H9 (cell line): ENCODE results near the gene SLC25A34. TPM values are rescaled to one million over a fixed set of nuclear protein-coding genes. Genes with fewer than 3 reads are reported as not detected.

ENCODE experiments used
- DNase-seq: peaks from one replicate; pipeline ENCODE4 v3.0.0-alpha.2; 2017
- H2AFZ ChIP-seq: one replicate; pipeline ENCODE4 v1.6.1; 2013; ENCODE audit warnings: mild to moderate bottlenecking, low read length, control low read depth, moderate library complexity
- H2AK5ac ChIP-seq: 2 replicates; pipeline ENCODE4 v1.6.1; 2013; ENCODE audit warnings: low read length, control low read depth, mixed read lengths; ENCODE audit not compliant: insufficient read length
- H2BK120ac ChIP-seq: one replicate; pipeline ENCODE4 v1.6.1; 2013; ENCODE audit warnings: low read depth, mild to moderate bottlenecking, low read length, control low read depth, inconsistent platforms; ENCODE audit not compliant: poor library complexity, severe bottlenecking
- H2BK12ac ChIP-seq: 2 replicates; pipeline ENCODE4 v1.6.1; 2013; ENCODE audit warnings: low read length, control low read depth, mixed read lengths, low read depth; ENCODE audit not compliant: insufficient read length
- H2BK15ac ChIP-seq: 2 replicates; pipeline ENCODE4 v1.6.1; 2013; ENCODE audit warnings: low read depth, low read length, control low read depth
- H2BK20ac ChIP-seq: one replicate; pipeline ENCODE4 v1.6.1; 2013; ENCODE audit warnings: low read depth, mild to moderate bottlenecking, low read length, control low read depth, inconsistent platforms; ENCODE audit not compliant: poor library complexity, severe bottlenecking
- H2BK5ac ChIP-seq: 2 replicates; pipeline ENCODE4 v1.6.1; 2013; ENCODE audit warnings: low read length, control low read depth, mixed read lengths; ENCODE audit not compliant: insufficient read length
- H3K14ac ChIP-seq: 2 replicates; pipeline ENCODE4 v1.6.1; 2013; ENCODE audit warnings: low read length, control low read depth; ENCODE audit not compliant: insufficient read depth
- H3K18ac ChIP-seq: 2 replicates; pipeline ENCODE4 v1.6.1; 2013; ENCODE audit warnings: low read depth, mild to moderate bottlenecking, mixed read lengths, low read length, control low read depth; ENCODE audit not compliant: insufficient read length
- H3K23ac ChIP-seq: 2 replicates; pipeline ENCODE4 v1.6.1; 2013; ENCODE audit warnings: low read length, control low read depth, mixed read lengths, low read depth; ENCODE audit not compliant: insufficient read length
- H3K23me2 ChIP-seq: 2 replicates; pipeline ENCODE4 v1.6.1; 2013; ENCODE audit warnings: low read depth, mild to moderate bottlenecking, mixed read lengths, low read length, control low read depth; ENCODE audit not compliant: insufficient read length, poor library complexity, severe bottlenecking
- H3K27ac ChIP-seq: 2 replicates; pipeline ENCODE4 v1.5.1; 2013; ENCODE audit warnings: low read length, control low read depth, mixed read lengths, low read depth; ENCODE audit not compliant: insufficient read length
- H3K27me3 ChIP-seq: 2 replicates; pipeline ENCODE4 v1.6.1; 2013; ENCODE audit warnings: low read length, control low read depth, inconsistent platforms; ENCODE audit not compliant: insufficient read depth
- H3K4ac ChIP-seq: 2 replicates; pipeline ENCODE4 v1.6.1; 2013; ENCODE audit warnings: low read depth, mild to moderate bottlenecking, control low read depth, inconsistent platforms, low read length, moderate library complexity
- H3K4me1 ChIP-seq: 2 replicates; pipeline ENCODE4 v1.6.1; 2013; ENCODE audit warnings: low read length, control low read depth, inconsistent platforms; ENCODE audit not compliant: insufficient read depth
- H3K4me2 ChIP-seq: 2 replicates; pipeline ENCODE4 v1.6.1; 2013; ENCODE audit warnings: low read length, control low read depth, mixed read lengths; ENCODE audit not compliant: insufficient read length, insufficient read depth
- H3K56ac ChIP-seq: 2 replicates; pipeline ENCODE4 v1.6.1; 2013; ENCODE audit warnings: low read depth, mild to moderate bottlenecking, mixed read lengths, low read length, control low read depth; ENCODE audit not compliant: insufficient read length
- H3K79me1 ChIP-seq: 2 replicates; pipeline ENCODE4 v1.6.1; 2013; ENCODE audit warnings: low read depth, mild to moderate bottlenecking, moderate library complexity, low read length, control low read depth, inconsistent platforms; ENCODE audit not compliant: insufficient read depth, poor library complexity, severe bottlenecking
- H3K79me2 ChIP-seq: 2 replicates; pipeline ENCODE4 v1.6.1; 2013; ENCODE audit warnings: low read length, control low read depth, inconsistent platforms; ENCODE audit not compliant: insufficient read depth
- H3K9ac ChIP-seq: 2 replicates; pipeline ENCODE4 v1.6.1; 2013; ENCODE audit warnings: low read length, control low read depth, mixed read lengths; ENCODE audit not compliant: insufficient read length; ENCODE audit errors: extremely low read depth
- H3K9me3 ChIP-seq: one replicate; pipeline ENCODE4 v1.6.1; 2013; ENCODE audit warnings: low read depth, low read length, inconsistent platforms; ENCODE audit not compliant: control insufficient read depth
- H3T11ph ChIP-seq: one replicate; pipeline ENCODE4 v1.6.1; 2013; ENCODE audit warnings: mild to moderate bottlenecking, low read length, control low read depth, inconsistent platforms
- H4K20me1 ChIP-seq: one replicate; pipeline ENCODE4 v1.6.1; 2013; ENCODE audit not compliant: control insufficient read depth, insufficient read length, insufficient read depth
- H4K5ac ChIP-seq: 2 replicates; pipeline ENCODE4 v1.6.1; 2013; ENCODE audit warnings: low read depth, mild to moderate bottlenecking, mixed read lengths, low read length, control low read depth; ENCODE audit not compliant: insufficient read length
- H4K8ac ChIP-seq: replicated peaks from 2 replicates; pipeline ENCODE4 v1.6.1; 2013; ENCODE audit warnings: low read length, control low read depth, mixed read lengths, low read depth; ENCODE audit not compliant: insufficient read length
- H4K91ac ChIP-seq: 2 replicates; pipeline ENCODE4 v1.6.1; 2013; ENCODE audit warnings: low read depth, mild to moderate bottlenecking, moderate library complexity, mixed read lengths, low read length, control low read depth; ENCODE audit not compliant: insufficient read length
- H3K27ac Mint-ChIP-seq, 3 experiments: 2 replicates in 2 of 3; 3 replicates in 1 of 3; pipeline ENCODE4 v1.8.0; 2020 to 2021; ENCODE audit warnings: mixed read lengths in 3 of 3, mild to moderate bottlenecking in 1 of 3, moderate library complexity in 1 of 3
- H3K27me3 Mint-ChIP-seq: 2 replicates; pipeline ENCODE4 v1.8.0; 2021; ENCODE audit warnings: low read depth, mild to moderate bottlenecking, moderate library complexity, mixed read lengths
- H3K36me3 Mint-ChIP-seq, 3 experiments: 2 replicates in 2 of 3; 3 replicates in 1 of 3; pipeline ENCODE4 v1.8.0; 2020 to 2021; ENCODE audit warnings: low read depth in 3 of 3, mixed read lengths in 3 of 3; ENCODE audit not compliant: insufficient read depth in 1 of 3
- H3K4me1 Mint-ChIP-seq, 2 experiments: 2 replicates each; pipeline ENCODE4 v1.8.0; 2020; ENCODE audit warnings: mixed read lengths in 2 of 2
- H3K4me3 Mint-ChIP-seq, 2 experiments: 2 replicates in 1 of 2; 3 replicates in 1 of 2; pipeline ENCODE4 v1.8.0; 2020 to 2021; ENCODE audit warnings: mild to moderate bottlenecking in 2 of 2, mixed read lengths in 2 of 2, moderate library complexity in 1 of 2
- H3K9me3 Mint-ChIP-seq, 2 experiments: 2 replicates in 1 of 2; 3 replicates in 1 of 2; pipeline ENCODE4 v1.8.0; 2020; ENCODE audit warnings: mild to moderate bottlenecking in 2 of 2, mixed read lengths in 2 of 2, moderate library complexity in 1 of 2
- CTCF ChIP-seq: fragments of 200-600 bp; sonication (generic); conservative IDR thresholded peaks from 3 replicates; pipeline ENCODE4 v1.8.0; 2021; ENCODE audit warnings: antibody characterized with exemption, mild to moderate bottlenecking
- WGBS: extraction: QIAGEN DNeasy Blood & Tissue Kit; methylation state at CpG from one replicate; pipeline ENCODE4 v1.1.7; 2013; ENCODE audit warnings: missing lambda C conversion rate, low lambda C conversion rate, mixed read lengths; ENCODE audit not compliant: insufficient read length; ENCODE audit errors: extremely low coverage; 5-methylcytosine and 5-hydroxymethylcytosine counted together
- total RNA-seq: library from RNA; stranded (reverse); gene quantifications from 2 replicates; pipeline ENCODE4 v1.2.1, GENCODE V29; 2021

The SLC25A34 gene
- total RNA-seq, 1 experiment from 2014 or later, result 1.5 TPM

GRCh38 chr1:15730936-15731335 lies 5.1 kb upstream of the SLC25A34 start:
- no peak overlapping the region for H3K27ac Mint-ChIP-seq
- no peak overlapping the region for H3K18ac ChIP-seq
- no peaks in the 10 kb centered on the region for H4K20me1 ChIP-seq
- H3K4me1 ChIP-seq, result no peaks in the 10 kb centered on the region
- no peak overlapping the region for H3T11ph ChIP-seq
- H2AFZ ChIP-seq, result no peak overlapping the region
- H3K36me3 Mint-ChIP-seq, result peaks cover 15 to 50% (median 43%) of the 10 kb centered on the region in 3 experiments; a peak in 5 of 7 replicates
- no peak overlapping the region for H3K56ac ChIP-seq
- no peak overlapping the region for H4K5ac ChIP-seq
- H3K9ac ChIP-seq, result no peak overlapping the region
- no peak overlapping the region for H4K8ac ChIP-seq
- no peaks in the 10 kb centered on the region for H3K27me3 ChIP-seq
- H3K4ac ChIP-seq, result no peak overlapping the region
- no peak overlapping the region for H3K23ac ChIP-seq
- H2BK15ac ChIP-seq, result no peak overlapping the region
- H3K14ac ChIP-seq, result no peak overlapping the region
- no peak for TF ChIP-seq CTCF
- no peaks in the 10 kb centered on the region for H3K4me1 Mint-ChIP-seq
- H3K27ac ChIP-seq, result no peak overlapping the region
- no peak for DNase-seq
- no peak overlapping the region for H4K91ac ChIP-seq
- H3K9me3 ChIP-seq, result no peaks in the 10 kb centered on the region
- H3K4me3 Mint-ChIP-seq, result no peak overlapping the region
- H3K23me2 ChIP-seq, result no peaks in the 10 kb centered on the region
- no peak overlapping the region for H2AK5ac ChIP-seq
- no peaks in the 10 kb centered on the region for H3K79me2 ChIP-seq
- H2BK120ac ChIP-seq, result no peak overlapping the region
- no peak overlapping the region for H3K4me2 ChIP-seq
- H3K27me3 Mint-ChIP-seq, result no peaks in the 10 kb centered on the region
- no peak overlapping the region for H2BK5ac ChIP-seq
- no peak overlapping the region for H2BK20ac ChIP-seq
- no peaks in the 10 kb centered on the region for H3K79me1 ChIP-seq
- WGBS, result no CpG with 5 or more reads among the region's 16 CpGs
- no peak overlapping the region for H2BK12ac ChIP-seq
- no peaks in the 10 kb centered on the region for H3K9me3 Mint-ChIP-seq
